ENCODE results near the gene ATP9B.
A peak's percentile ranks its signal among the peaks of the same experiment; 100 is the strongest.

The ATP9B gene, protein sequence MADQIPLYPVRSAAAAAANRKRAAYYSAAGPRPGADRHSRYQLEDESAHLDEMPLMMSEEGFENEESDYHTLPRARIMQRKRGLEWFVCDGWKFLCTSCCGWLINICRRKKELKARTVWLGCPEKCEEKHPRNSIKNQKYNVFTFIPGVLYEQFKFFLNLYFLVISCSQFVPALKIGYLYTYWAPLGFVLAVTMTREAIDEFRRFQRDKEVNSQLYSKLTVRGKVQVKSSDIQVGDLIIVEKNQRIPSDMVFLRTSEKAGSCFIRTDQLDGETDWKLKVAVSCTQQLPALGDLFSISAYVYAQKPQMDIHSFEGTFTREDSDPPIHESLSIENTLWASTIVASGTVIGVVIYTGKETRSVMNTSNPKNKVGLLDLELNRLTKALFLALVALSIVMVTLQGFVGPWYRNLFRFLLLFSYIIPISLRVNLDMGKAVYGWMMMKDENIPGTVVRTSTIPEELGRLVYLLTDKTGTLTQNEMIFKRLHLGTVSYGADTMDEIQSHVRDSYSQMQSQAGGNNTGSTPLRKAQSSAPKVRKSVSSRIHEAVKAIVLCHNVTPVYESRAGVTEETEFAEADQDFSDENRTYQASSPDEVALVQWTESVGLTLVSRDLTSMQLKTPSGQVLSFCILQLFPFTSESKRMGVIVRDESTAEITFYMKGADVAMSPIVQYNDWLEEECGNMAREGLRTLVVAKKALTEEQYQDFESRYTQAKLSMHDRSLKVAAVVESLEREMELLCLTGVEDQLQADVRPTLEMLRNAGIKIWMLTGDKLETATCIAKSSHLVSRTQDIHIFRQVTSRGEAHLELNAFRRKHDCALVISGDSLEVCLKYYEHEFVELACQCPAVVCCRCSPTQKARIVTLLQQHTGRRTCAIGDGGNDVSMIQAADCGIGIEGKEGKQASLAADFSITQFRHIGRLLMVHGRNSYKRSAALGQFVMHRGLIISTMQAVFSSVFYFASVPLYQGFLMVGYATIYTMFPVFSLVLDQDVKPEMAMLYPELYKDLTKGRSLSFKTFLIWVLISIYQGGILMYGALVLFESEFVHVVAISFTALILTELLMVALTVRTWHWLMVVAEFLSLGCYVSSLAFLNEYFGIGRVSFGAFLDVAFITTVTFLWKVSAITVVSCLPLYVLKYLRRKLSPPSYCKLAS

DNA sequence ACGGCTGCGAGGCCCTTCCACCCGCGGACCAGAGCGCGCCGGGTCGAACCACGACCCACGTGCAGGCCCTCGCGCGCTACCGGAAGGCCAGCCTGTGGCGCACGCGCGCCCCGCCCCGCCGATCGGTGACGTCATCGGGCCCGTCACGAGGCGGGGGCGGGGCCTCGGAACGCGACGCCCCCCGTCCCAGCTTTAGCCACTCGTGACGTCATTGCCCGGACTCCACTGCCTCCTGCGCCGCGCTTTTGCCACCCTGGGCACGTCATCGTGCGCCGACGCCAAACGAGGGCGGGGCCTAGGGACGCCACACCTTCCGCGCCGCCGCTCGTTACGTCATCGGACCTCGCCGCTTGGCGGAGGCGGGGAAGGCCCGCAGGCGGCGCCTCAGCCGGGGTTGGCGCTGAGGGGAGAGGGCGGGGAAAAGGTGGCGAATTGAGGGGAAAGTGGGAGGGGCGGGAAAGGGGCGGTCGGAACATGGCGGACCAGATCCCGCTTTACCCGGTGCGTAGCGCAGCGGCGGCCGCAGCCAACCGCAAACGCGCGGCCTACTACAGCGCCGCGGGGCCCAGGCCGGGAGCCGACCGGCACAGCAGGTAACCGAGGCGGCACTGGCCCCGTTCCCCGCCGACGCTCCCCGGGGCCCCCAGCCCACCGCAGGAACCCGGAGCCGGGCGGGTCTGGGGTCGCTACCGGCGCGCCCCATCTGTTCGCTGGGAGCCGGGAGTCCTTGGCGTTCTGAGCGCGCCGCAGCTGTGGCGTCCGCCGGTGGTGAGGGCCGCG is at the start of gene ATP9B:
Gene ATP9B (plus strand): TSS at position 458 of the 780 bp plus-strand sequence. CDS start 17 bp downstream, at position 475.
- DNase-seq: peak; percentile 81 to 95

DNA sequence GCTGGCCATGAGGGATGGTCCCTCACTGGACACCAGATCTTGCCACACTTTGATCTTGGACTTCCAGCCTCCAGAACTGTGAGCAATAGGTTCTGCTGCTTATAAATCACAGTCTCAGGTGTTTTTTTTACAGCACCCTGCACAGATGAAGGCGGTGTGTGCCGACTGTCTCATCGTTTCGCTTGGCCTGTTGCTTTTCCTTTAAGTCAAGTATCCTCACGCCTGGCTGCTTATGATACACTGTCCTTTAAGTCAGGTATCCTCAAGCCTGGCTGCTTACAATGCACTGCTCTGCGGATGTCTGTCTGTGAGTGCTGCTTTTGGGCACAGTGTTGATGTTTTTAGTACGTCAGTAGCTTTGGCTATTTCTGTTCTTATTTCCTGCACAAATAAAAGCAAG is 49.3 kb upstream of the ATP9B start:
- no peak for DNase-seq

DNA sequence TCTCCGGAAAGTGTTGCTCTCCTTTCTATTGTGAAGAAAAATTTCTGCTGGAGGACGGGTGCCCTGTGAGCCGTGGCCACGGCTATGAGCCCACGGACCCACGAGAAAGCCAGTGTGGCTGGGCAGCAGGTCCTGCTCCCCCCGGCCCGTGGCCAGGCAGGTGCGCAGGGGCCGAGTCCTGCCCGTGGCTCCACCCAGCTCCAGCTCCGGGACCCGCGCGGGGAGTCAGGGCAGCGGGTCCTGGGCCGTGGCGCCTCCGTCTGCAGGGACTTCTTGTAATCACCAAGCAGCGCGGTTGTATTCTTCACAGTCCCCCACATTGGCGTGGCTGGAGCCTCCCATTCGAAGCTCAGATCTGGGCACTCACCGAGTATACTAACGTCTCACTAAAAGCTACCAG is 46.6 kb upstream of the ATP9B start:
- no peak for DNase-seq

DNA sequence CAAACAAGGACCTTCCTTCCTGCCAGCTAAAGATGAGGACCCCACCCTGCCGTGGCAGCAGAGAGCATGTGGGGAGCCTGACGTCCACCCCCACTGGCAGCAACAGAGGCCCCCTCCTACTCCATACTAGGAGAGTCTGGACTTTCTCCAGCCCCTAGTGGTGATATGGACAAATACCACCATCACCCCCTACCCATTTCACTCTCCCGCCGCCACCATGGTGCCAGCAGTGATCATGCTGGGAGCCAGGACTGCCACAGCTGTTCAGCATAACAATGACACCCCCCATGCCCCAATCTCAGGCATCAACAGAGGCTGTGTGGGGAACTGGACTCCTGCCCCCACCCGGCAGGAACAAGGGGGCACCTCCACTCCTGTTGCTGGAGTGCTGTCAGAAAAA is 42.7 kb upstream of the ATP9B start:
- DNase-seq: no peak

DNA sequence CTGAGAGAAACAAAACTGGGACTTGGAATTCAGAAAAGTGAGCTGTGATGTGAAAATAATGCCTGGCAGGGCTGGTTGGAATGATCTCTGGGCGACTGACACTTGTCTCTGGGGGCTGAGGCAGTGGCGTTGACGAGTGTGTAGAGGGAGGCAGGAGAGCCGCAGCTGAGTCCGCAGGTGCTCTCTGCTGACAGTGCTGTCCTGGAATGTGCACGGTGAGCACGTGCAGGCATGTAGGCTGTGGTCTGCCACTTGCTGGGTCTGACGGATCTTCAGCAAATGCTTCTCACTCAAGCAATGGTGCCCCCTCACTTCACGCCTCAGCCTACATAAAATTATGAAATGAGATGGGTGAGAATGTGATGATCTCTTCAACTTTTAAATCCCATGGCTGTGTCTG is 38.5 kb upstream of the ATP9B start:
- DNase-seq: no peak

DNA sequence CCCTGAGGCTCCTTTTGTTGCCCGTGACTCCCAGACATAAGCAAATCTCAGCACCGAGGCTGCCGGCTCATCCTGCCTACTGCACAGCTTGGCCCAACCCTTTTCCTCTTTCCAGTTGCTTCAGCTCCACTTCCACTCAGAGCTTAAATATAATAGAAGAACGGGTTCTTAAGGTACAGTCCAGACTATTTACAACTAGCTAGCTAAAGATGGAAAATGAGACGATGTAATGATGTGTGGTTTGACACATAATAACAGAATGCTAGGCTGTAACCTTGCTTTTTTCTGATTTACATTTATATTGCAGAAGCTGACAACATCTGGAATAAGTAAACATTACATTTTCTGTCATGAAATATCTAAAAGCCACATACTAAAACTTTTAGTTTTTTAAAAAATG is 26.9 kb upstream of the ATP9B start:
- no peak for DNase-seq

DNA sequence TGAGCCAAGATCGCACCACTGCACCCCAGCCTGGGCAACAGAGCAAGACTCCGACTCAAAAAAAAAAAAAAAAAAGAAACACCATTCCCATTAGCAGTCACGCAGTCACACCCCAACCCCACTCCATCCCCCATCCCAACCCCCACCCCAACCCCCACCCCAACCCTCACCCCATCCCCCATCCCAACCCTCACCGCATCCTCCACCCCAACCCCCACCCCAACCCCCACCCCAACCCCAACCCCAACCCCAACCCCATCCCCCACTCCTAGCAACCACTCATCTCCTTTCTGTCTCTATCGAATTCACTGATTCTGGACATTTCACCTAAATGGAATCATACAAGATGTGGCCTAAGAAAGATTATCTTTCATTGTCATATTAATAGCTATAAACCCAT is 25.9 kb upstream of the ATP9B start:
- DNase-seq: no peak

DNA sequence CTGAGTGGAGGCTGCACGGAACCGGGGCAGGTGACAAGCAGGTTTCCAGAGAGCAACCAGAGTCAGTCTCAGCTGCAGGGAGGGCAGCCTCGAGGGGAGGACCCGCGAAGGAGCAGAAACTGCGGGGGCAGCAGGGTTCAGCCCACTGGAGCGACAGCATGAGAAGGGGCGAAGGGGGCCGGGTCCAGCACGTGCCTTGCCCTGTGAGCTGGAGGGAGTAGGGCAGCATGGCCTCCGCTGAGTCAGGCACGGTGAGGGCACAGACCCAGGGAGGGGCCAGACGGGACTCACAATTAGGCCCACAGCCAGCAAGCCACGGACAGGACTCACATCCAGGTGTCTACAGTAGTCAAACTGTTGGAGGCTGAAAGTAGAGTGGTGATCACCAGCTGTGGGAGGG is 22.7 kb upstream of the ATP9B start:
- DNase-seq: no peak

DNA sequence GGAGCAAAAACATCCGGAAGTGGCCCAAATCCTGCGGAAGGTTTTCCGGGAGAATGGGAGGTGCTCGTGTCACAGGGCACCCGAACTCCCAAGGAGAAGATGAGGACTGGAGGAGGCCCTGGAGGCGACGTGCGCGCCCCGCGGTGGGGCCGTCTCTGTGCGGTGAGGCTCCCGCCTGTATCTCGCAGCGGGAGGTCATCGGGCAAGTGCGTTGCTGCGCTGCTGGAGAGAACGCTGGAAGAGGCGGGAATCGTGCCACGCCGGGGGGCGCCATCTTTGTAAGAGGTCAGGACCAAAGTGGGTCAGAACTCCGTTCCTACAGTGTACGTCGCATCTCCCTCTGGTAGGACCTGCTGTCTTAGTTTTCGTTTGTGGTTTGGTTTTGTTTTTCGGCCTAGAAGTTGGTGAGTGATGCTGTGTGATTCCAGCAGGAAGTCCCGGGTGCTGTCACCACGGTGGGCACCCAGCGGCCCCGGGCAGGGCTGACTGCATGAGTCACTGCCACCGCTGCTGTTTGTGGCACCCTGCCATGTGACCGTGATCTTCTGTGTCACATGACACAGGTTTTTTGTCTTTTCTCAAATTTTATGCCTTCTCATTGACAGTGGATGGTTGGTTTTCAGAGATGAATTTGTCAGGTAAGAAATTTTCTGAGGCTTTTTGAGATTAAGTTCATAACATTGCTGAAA is 21.5 kb upstream of the ATP9B start:
- no peak for DNase-seq

DNA sequence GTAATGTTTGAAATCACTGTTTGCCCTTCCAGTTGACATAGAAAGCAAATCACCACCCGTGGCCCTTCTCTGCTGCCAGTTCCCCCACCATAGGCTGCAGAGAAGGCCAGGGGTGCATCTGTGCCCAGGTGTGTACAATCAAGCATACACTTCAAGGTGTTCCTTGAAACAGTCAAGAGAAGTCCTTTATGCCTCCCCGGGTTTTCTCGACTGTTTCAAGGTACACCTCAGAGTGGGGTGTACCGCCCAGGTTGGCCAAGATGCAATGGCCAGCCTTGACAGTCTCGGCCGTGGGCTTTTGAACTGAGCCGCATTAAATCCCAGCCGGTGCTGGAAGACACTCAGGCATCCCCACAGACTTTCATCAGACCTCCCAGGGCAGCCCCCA is 21.0 kb upstream of the ATP9B start:
- DNase-seq: no peak

DNA sequence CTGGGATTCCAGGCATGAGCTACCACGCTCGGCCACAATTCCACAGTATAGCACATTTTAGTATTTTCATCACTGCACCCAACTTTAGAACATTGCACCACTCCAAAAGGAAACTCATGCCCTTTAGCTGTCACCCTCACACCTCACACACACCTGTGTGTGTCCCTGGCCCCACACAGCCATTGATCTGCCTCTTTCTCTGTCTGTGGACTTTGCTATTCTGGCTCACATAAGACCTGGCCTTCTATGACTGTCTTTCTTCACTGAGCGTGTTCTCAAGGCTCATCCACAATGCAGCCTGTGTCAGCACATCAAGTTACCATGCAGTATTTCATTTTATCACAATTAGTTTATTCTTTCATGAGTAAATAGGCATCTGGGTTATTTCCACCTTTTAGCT is 19.7 kb upstream of the ATP9B start:
- DNase-seq: no peak

DNA sequence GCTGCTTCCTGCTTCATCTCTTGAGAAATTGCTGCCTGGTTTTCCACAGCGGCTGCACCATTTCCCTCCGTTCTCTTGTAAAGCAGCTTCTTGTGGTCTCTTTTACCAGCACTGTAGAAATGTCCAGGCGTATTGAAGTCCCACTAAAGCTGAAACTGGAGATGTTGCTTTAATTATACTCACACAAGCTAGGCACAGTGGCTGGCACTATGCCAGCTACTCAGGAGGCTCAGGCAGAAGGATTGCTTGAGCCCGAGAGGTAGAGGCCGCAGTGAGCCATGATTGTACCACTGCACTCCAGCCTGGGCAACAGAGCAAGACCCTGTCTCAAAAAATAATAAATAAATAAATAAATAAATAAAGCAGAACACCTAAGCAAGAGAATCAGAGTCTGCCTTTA is 19.2 kb upstream of the ATP9B start:
- no peak for DNase-seq

DNA sequence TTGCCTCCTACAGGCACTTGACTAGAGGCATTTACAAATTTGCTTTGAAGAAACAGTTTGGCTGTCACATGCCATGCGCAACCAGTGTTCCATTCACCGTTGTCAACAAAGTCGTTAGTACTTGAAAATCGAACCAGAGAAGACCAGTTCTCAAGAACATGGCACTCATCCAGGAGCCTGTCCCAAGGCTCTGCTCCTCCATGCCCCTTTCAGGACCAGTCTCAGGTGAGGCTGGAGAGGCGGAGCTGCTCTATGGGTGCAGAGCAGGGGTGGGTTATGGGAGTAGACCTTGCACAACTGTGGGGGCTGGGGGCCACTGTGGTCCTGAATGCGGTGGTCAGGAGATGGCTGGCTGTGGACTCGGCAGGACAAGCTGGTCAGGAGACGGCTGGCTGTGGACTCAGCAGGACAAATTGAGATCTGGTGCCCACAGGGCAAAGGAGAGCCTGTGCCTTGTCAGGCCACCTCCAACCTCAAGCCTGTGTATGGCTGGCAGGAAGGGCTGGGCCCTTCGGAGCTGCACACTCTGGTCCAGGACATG is 12.3 kb upstream of the ATP9B start:
- no peak for DNase-seq

DNA sequence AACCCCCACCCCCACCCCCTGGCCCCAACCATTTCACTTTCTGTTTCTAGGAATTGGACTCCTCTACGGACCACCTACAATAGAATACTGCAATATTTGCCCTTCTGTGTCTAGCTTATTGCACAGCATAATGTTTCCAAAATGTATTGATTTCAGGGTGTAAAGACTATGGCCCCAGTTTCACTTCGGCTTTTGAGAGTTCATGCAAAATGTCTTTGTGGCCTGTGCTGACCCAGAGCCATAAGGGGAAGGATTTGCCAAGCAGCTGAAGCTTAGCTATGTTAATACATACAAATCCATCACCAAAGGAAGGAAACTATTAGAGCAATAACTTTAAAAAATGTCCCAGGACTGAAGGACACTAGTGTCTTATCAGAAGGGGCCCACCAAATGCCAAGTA is 11.2 kb upstream of the ATP9B start:
- DNase-seq: no peak

DNA sequence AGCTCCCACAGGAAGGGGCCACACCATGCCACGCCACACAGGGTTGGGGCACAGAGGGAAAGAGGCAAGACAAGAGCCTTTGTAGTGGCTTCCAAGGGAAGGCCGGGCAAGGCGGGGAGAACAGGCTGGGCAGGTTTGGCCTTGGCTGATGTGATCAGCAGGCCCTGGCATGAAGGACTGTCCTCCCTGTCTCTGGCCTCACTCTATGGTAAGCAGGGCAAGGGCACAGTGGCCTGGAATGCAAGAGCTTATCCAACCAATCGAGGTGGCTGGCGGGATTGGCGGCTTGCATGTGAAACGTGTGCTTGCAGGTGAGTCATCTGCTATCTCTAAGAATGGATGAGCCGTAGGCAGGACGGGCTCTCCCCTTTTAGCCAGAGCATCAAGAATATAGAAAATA is 6.4 kb upstream of the ATP9B start:
- DNase-seq: no peak

DNA sequence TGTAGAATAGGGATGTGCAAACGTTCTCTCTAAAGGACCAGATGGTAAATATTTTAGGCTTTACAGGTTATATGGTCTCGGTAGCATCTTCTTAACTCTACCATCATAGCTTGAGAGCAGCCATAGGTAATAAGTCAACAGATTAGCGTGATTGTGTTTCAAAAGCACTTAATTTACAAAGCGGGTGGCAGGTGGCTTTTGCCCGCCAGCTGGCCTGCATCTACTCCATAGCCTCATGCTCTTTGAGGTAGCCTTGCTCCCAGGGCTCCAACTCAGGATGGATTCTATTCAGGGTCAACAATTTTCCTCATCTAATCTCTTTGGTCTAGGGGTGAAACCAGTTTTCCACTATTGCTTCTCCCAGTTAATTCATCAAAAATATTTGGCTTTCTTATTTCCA is 5.0 kb upstream of the ATP9B start:
- DNase-seq: no peak

DNA sequence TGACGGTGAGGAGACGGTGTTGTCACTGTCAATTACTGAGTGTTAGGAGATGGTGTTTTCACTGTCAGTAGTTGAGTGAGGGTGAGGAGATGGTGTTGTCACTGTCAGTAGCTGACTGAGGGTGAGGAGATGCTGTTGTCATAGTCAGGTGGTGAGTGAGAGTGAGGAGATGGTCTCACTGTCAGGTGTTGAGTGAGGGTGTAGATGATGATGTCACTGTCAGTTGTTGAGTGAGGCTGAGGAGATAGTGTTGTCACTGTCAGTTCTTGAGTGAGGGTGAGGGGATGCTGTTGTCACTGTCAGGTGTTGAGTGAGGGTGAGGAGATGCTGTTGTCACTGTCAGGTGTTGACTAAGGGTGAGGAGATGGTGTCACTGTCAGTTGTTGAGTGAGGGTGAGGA is 3.4 kb upstream of the ATP9B start:
- no peak for DNase-seq

DNA sequence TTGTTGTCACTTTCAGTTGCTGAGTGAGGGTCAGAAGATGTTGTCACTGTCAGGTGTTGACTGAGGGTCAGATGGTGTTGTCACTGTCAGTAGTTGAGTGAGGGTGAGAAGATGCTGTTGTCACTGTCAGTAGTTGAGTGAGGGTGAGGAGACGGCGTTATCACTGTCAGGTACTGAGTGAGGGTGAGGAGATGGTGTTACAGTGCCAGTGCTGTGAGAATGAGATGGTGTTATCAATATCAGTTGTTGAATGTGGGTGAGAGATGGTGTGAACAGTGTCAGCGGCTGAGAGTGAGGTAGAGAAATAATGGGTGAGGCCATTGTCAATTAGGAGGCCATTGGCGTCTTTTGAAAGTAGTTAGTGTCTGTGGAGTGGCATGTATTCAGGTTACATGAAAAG is 1.6 kb upstream of the ATP9B start:
- DNase-seq: no peak

DNA sequence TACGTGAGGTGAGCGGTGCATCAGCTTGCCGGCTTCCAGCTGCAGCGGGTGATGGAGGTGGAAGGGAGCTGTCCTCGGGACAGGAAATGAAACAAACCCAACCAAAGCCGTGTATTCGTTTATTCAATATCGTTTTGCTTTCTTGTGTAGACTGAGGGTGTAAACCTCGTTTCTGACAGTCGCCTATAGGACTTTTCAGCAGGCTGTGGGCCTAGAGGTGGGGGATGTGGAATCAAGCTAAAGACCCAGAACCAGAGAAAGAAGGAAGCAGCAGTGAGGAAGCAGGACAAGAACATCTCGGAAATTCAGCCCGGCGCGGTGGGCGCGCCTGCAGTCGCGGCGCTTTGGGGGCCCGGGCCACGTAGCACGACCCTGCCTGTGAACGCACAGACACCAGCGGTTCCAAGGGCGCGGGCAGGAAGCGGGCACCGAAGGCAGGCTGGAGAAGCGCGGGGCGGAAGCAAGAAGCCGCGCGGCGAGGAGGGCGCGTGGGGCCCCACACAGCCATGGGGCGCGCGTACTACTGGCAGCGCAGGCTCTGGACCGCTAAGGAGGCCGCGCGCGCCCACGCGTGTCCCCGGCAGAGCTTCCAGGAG is 755 bp upstream of the ATP9B start:
- DNase-seq: no peak

DNA sequence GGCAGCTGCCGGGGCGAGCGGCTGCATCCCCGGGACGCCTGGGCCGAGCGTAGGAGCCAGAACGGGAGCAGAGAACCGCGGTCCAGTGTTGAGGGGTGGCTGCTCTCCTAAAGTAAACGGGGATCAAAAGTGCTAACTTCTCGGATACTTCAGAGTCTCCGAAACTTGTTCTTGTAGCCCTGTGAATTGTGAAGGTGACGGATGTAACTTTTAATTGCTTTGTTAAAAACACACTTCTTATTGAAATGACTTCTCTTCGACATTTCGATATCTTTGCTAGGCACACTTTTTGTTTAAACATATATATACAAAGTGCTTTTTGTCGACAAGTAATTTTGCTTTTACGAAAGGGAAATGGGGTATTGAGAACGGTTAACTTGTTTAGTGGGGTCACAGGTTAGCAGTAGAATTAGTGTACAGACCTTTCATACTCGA is 540 bp downstream of the ATP9B start:
- DNase-seq: no peak

DNA sequence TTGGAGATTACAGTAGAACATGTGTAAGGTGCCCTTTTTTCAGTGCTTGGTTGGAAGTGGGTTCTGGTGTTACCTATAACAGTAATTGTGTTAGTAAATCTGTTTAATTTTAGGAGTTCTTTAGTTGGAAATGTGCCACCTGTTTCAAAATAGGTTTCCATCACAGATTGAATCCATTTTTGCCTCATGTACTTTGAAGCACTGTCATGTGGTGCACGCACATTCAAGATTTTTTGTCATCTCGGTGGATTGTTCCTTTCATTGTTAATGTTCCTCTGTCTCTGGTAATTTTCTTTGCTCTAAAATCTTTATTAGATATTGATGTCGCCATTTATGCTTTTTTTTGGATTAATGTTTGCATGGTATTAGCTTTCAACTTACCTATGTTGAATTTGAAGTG is 1.3 kb downstream of the ATP9B start:
- no peak for DNase-seq

DNA sequence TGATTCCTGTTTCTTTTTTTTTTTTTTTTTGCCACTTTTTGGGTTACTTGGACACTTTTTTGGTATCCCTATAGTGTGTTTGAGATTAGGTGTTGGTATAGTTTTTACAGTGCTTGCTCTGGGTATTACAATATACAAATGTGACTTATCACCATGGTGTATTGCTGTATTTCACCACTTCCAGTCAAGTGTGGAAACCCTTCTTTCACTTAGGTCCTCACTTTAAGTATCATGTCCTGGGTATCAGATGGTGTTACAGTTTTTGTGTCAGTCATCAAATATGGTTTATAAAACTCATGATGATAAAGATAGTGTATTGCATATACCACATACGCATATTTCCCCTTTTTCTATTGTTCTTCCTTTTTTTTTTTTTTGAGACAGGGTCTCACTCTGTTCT is 1.8 kb downstream of the ATP9B start:
- DNase-seq: no peak
